Sigmoid colon (tissue), 7 donors: ENCODE measurements around the gene SLC20A1. TPM values are rescaled to one million over a fixed set of nuclear protein-coding genes. Genes with fewer than 3 reads are reported as not detected.
"Not testable (repeated sequence)": the region's sequence is repeated elsewhere in the genome, so short reads cannot be mapped to it uniquely, and the experiment has no call there.

ENCODE experiments used
- DNase-seq: peaks from one replicate; pipeline ENCODE4 v3.0.0-alpha.2; 2019
- H3K27ac ChIP-seq, 4 donors: fragments of 200-600 bp; sonication (generic); one replicate each; pipeline ENCODE4 v1.5.1; 2016 to 2019; ENCODE audit warnings: mild to moderate bottlenecking in 1 of 4
- H3K27me3 ChIP-seq, 3 donors: fragments of 200-600 bp; sonication (generic); one replicate each; pipeline ENCODE4 v1.5.1; 2019; ENCODE audit warnings: mild to moderate bottlenecking in 1 of 3
- H3K36me3 ChIP-seq, 4 donors: fragments of 200-600 bp; sonication (generic); one replicate each; pipeline ENCODE4 v1.5.1; 2016 to 2019
- H3K4me1 ChIP-seq, 4 donors: fragments of 200-600 bp; sonication (generic); one replicate each; pipeline ENCODE4 v1.5.1; 2017 to 2019
- H3K4me3 ChIP-seq, 4 donors: fragments of 200-600 bp; sonication (generic); one replicate each; pipeline ENCODE4 v1.5.1; 2017 to 2019; ENCODE audit warnings: mild to moderate bottlenecking in 2 of 4, moderate library complexity in 1 of 4
- H3K9me3 ChIP-seq, 4 donors: fragments of 200-600 bp in 3 of 4; sonication (generic) in 3 of 4; one replicate each; pipeline versions ENCODE4 v1.5.1 to v1.6.1; 2013 to 2019
- EP300 ChIP-seq, 4 donors: sonication (generic); formaldehyde crosslinking; IDR thresholded peaks; one replicate each; pipeline ENCODE4 v1.6.1; 2017; ENCODE audit warnings: antibody characterized with exemption in 4 of 4
- POLR2A ChIP-seq, 2 donors: fragments of 450-650 bp; IDR thresholded peaks; one replicate each; pipeline ENCODE4 v1.6.1; 2016; ENCODE audit warnings: antibody characterized with exemption in 2 of 2, mild to moderate bottlenecking in 2 of 2, moderate library complexity in 2 of 2
- POLR2AphosphoS5 ChIP-seq, 4 donors: sonication (generic); formaldehyde crosslinking; IDR thresholded peaks; one replicate each; pipeline ENCODE4 v1.6.1; 2017; ENCODE audit warnings: antibody characterized with exemption in 4 of 4
- WGBS, 2 donors: extraction: QIAGEN DNeasy Blood & Tissue Kit; methylation state at CpG; one replicate each; pipeline ENCODE4 v1.1.7; 2013; 5-methylcytosine and 5-hydroxymethylcytosine counted together
- intact Hi-C: fragments of 100-400 bp; cut with DNase I; formaldehyde crosslinking; loops from one replicate; pipeline ENCODE4 v1.15.1; 2023
- polyA plus RNA-seq, 3 donors: library from polyadenylated mRNA; stranded (reverse); fragments of 200-250 nt; gene quantifications; one replicate each; pipeline ENCODE4 v1.2.3, GENCODE V29; 2013
- total RNA-seq, 4 donors: library from RNA; depleted of rRNA; stranded (reverse); fragments of >200 nt; gene quantifications; one replicate each; pipeline ENCODE4 v1.1.0, GENCODE V29; 2016
- TF ChIP-seq, protein P1 (sequence below), 4 experiments: fragments of 450-650 bp in 3 of 4; fragments of 200-600 bp in 1 of 4; IDR thresholded peaks; one replicate each; pipeline ENCODE4 v1.5.1; 2016 to 2019; ENCODE audit warnings: antibody characterized with exemption in 4 of 4, mild to moderate bottlenecking in 3 of 4, moderate library complexity in 2 of 4
- donor health status: healthy with polysubstance abuse.
- donor health status: Bipolar disorder and iron deficiency.
- donor health status: healthy.

Gene SLC20A1
- total and polyA plus RNA-seq, 7 donors, result 11.4 to 34.9 (median 18.0) TPM

DNA sequence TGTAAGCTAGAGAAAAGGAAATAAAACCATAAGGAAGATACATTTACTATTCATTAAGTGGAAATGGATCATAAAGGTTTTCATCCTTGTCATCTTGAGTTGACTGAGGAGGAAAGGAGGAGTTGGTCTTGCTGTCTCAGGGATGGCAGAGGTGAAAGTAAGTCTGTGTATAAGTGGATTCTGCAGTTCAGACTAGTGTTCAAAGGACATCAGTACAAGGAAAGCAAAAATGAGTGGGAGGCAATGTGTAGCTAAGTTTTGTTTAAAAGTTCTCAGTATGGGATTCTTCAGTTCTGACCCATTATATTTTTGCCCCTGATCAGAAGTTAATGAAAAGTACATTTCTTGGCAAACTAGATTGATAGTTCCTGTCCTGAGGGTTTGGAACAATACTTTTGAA lies 18.9 kb downstream of the SLC20A1 start:
- H3K36me3 ChIP-seq, result peaks cover 8 to 62% (median 21%) of the 10 kb centered on the region in 4 donors
- no peak for TF ChIP-seq POLR2AphosphoS5 (IDR thresholded peaks at IDR 0.05)
- H3K27ac ChIP-seq, result no peak overlapping the region
- H3K4me3 ChIP-seq, result no peak overlapping the region
- intact Hi-C loops, result no loop called here
- no peak for DNase-seq
- H3K9me3 ChIP-seq, result no peaks in the 10 kb centered on the region
- no peaks in the 10 kb centered on the region for H3K4me1 ChIP-seq
- no peaks in the 10 kb centered on the region for H3K27me3 ChIP-seq

DNA sequence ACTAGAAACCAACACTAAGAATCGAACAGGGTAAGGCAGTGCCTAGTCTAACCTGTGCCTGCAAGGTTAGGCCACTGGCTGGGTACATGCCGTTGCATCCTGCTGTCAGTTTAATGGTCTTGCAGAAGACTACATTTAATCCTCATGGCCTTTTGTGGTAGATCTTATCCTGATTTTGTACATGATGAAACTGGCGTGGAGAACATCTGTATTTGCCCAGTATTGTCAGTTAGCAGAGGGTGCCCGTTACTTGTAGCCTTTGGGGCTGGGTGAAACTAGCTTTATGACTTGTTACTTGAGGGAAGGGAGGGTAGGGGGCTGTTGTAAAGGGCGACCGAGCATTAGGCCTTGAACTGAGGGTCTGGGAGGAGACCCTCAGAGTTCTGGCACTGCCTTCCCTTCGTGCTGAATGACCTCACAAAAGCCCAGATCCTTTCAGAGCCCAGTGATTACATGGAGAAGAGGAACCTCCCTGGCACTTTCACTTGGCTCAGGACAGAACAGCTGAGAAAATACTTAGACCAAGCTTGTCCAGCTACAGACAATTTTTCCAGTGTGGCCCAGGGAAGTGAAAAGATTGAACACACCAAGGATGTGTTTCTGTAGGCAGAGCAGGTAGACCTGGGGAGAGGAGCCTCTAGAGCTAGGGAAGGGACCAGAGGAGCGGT lies 19.5 kb downstream of the SLC20A1 start:
- Histone ChIP-seq H3K4me3 (no peak overlapping the region), H3K4me1 (no peaks in the 10 kb centered on the region), H3K27ac (no peak overlapping the region), H3K9me3 (no peaks in the 10 kb centered on the region), H3K27me3 (no peaks in the 10 kb centered on the region), H3K36me3 (peaks cover 6 to 56% (median 17%) of the 10 kb centered on the region in 4 donors)
- 91 to 92% methylated on average over 8 of the region's 8 CpGs for WGBS, 2 donors
- no peak for DNase-seq
- intact Hi-C loops, result no loop called here
- TF ChIP-seq POLR2A (IDR thresholded peaks at IDR 0.05), result no peak
- TF ChIP-seq POLR2AphosphoS5 (IDR thresholded peaks at IDR 0.05), result no peak
- TF ChIP-seq, protein P1, sequence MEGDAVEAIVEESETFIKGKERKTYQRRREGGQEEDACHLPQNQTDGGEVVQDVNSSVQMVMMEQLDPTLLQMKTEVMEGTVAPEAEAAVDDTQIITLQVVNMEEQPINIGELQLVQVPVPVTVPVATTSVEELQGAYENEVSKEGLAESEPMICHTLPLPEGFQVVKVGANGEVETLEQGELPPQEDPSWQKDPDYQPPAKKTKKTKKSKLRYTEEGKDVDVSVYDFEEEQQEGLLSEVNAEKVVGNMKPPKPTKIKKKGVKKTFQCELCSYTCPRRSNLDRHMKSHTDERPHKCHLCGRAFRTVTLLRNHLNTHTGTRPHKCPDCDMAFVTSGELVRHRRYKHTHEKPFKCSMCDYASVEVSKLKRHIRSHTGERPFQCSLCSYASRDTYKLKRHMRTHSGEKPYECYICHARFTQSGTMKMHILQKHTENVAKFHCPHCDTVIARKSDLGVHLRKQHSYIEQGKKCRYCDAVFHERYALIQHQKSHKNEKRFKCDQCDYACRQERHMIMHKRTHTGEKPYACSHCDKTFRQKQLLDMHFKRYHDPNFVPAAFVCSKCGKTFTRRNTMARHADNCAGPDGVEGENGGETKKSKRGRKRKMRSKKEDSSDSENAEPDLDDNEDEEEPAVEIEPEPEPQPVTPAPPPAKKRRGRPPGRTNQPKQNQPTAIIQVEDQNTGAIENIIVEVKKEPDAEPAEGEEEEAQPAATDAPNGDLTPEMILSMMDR (IDR thresholded peaks at IDR 0.05), result no peak

DNA sequence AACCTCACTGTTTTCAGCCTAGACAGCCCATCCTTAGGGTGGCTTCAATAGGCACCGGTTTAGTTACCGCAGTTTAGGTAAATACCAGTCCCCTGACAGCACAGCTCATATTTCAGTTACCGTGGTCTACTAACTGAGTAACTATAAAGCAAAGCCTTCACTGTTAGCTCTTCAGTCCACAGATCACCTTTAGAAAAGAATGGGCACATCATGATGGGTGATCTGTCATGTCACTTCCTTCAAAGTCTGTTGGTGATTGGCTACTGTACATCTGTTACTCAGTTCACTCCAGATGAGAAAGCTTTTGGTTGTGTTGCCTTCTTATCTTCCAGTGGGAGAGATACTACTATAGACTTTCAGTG lies 21.0 kb downstream of the SLC20A1 start:
- 84 to 86% methylated on average over 3 of the region's 3 CpGs for WGBS, 2 donors

DNA sequence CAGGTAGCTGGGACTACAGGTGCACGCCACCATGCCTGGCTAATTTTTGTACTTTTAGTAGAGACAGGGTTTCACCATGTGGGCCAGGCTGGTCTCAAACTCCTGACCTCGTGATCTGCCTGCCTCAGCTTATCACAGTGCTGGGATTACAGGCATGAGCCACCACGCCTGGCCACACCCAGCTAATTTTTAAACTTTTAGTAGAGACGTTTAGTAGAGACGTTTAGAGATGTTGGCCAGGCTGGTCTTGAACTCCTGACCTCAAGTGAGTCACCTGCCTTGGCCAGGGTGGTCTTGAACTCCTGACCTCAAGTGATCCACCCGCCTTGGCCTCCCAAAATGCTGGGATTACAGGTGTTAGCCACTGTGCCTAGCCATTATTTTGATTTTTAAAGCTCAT lies 21.8 kb downstream of the SLC20A1 start:
- WGBS, 2 donors, result 65 to 83% methylated on average over 6 of the region's 6 CpGs
- H3K27me3 ChIP-seq, H3K4me1 ChIP-seq, H3K9me3 ChIP-seq, H3K27ac ChIP-seq, intact Hi-C loops, DNase-seq, H3K4me3 ChIP-seq: not testable (repeated sequence)
- H3K36me3 ChIP-seq, result peaks cover 4 to 36% (median 10%) of the 10 kb centered on the region in 4 donors

More for the DNA sequence above, 21.0 kb downstream of the SLC20A1 start:
- no peak overlapping the region for H3K4me3 ChIP-seq
- no peak for TF ChIP-seq EP300 (IDR thresholded peaks at IDR 0.05)
- TF ChIP-seq POLR2A (IDR thresholded peaks at IDR 0.05), result no peak
- TF ChIP-seq POLR2AphosphoS5 (IDR thresholded peaks at IDR 0.05), result no peak
- TF ChIP-seq, protein P1 (IDR thresholded peaks at IDR 0.05), result no peak
- no peak for DNase-seq
- intact Hi-C loops, result no loop called here
- H3K27me3 ChIP-seq, result no peaks in the 10 kb centered on the region
- no peaks in the 10 kb centered on the region for H3K9me3 ChIP-seq
- H3K4me1 ChIP-seq, result no peaks in the 10 kb centered on the region
- peaks cover 5 to 41% (median 13%) of the 10 kb centered on the region in 4 donors for H3K36me3 ChIP-seq
- H3K27ac ChIP-seq, result no peak overlapping the region

DNA sequence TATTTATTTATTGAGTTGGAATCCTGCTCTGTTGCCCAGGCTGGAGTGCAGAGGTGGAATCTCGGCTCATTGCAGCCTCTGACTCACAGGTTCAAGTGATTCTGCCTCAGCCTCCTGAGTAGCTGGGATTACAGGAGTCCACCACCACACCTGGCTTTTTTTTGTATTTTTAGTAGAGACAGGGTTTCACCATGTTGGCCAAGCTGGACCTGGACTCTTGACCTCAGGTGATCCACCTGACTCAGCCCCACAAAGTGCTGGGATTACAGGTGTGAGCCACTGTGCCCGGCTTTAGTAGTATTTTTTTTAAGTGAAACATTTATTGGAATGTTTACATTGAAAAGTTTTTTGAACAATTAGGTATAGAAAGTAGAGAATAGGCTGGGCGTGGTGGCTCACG lies 23.9 kb downstream of the SLC20A1 start:
- WGBS, 2 donors, result 64 to 88% methylated on average over 4 of the region's 4 CpGs
- Histone ChIP-seq H3K36me3 (peaks cover 0 to 14% (median 0%) of the 10 kb centered on the region in 4 donors), H3K27me3 (no peaks in the 10 kb centered on the region), H3K9me3 (no peaks in the 10 kb centered on the region), H3K4me1 (no peaks in the 10 kb centered on the region), H3K4me3 (no peak overlapping the region), H3K27ac (no peak overlapping the region)
- TF ChIP-seq POLR2A (IDR thresholded peaks at IDR 0.05), result no peak
- TF ChIP-seq POLR2AphosphoS5 (IDR thresholded peaks at IDR 0.05), result no peak
- TF ChIP-seq EP300 (IDR thresholded peaks at IDR 0.05), result no peak
- TF ChIP-seq, protein P1 (IDR thresholded peaks at IDR 0.05), result no peak
- no peak for DNase-seq
- intact Hi-C loops, result no loop called here
